Memory B cell (primary cell): ENCODE results near the gene LRFN4.

ENCODE experiments used
- ATAC-seq: fragments of 150-1000 bp; cut with Tn5 transposase; 2 replicates; pipeline ENCODE4 v1.10.0; 2021; ENCODE audit warnings: low read depth, mild to moderate bottlenecking, moderate library complexity
- DNase-seq, 2 donors: peaks; one replicate each; pipeline ENCODE4 v3.0.0; 2022; ENCODE audit warnings: low spot score in 2 of 2
- H3K27ac Mint-ChIP-seq: one replicate; pipeline ENCODE4 v1.8.0; 2022; ENCODE audit warnings: mild to moderate bottlenecking, moderate library complexity, mixed read lengths
- H3K27me3 Mint-ChIP-seq: one replicate; pipeline ENCODE4 v1.8.0; 2022; ENCODE audit warnings: mixed read lengths
- H3K36me3 Mint-ChIP-seq: one replicate; pipeline ENCODE4 v1.8.0; 2022; ENCODE audit warnings: mild to moderate bottlenecking, mixed read lengths
- H3K4me1 Mint-ChIP-seq: one replicate; pipeline ENCODE4 v1.8.0; 2022; ENCODE audit warnings: mixed read lengths
- H3K4me3 Mint-ChIP-seq: one replicate; pipeline ENCODE4 v1.8.0; 2022; ENCODE audit warnings: mild to moderate bottlenecking, moderate library complexity, mixed read lengths
- H3K9me3 Mint-ChIP-seq: one replicate; pipeline ENCODE4 v1.8.0; 2022; ENCODE audit warnings: mixed read lengths

The LRFN4 gene

DNA sequence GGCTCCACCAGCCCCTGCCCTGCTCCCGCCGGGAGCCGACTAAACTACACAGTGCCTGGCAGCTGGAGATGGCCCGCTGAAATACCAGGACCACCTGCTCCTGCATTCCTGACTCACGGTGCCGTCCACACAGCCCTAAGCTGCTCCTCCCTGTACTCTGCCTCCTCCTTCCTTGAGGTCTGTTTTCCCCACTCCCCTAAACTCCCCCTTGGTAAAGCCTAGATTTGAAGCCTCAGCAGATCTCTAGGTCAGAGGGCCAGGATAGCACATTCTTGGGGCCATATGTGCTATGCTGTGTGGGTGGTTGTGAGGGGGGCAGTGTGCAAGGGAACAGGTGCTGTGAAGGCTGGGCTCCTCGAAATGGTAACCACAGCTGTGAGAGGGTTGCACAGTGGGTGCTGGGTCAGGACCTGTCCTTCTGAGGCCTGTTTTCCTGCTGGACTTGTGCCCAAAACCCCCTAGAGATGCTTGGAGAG lies 9.7 kb downstream of the LRFN4 start:
- H3K4me3 Mint-ChIP-seq = no peak overlapping the region
- no peaks in the 10 kb centered on the region for H3K9me3 Mint-ChIP-seq
- H3K36me3 Mint-ChIP-seq = no peaks in the 10 kb centered on the region
- DNase-seq = no peak
- no peak overlapping the region for H3K27ac Mint-ChIP-seq
- peaks cover 14% of the 10 kb centered on the region for H3K4me1 Mint-ChIP-seq
- no peak for ATAC-seq
- H3K27me3 Mint-ChIP-seq = peaks cover 2% of the 10 kb centered on the region

DNA sequence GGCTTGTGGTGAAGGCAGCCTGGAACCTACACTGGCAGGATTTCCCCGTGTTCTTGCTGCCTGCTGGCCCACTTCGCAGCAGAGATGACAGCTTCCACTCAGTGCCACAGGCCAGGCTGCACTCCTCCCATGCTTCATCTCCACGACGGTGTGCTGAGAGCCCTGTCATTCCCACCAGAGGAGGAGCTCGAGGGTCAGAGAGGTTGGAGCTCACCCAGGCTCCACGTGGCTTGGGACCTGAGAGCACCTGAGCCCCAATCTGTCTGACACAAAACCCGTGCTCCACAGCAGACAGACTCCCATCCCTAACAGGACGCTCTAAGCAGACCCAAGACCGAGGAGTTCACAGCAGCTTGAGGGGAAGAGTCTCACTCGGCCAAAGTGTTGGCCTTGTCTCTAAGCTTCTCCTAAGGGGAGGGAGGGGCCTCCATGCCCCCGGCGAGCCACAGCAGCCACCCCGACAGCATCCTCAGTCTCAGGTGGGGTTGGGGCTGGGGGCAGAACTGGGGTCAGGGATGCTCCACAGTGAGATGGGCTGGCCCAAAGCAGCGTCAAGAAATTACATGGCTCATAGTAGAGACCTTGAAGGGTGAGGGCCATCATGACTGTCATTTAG lies 10.7 kb downstream of the LRFN4 start:
- peaks cover 2% of the 10 kb centered on the region for H3K27me3 Mint-ChIP-seq
- DNase-seq (no peak), ATAC-seq (no peak)
- no peak overlapping the region for H3K4me3 Mint-ChIP-seq
- no peaks in the 10 kb centered on the region for H3K9me3 Mint-ChIP-seq
- peaks cover 14% of the 10 kb centered on the region for H3K4me1 Mint-ChIP-seq
- no peak overlapping the region for H3K27ac Mint-ChIP-seq
- H3K36me3 Mint-ChIP-seq = no peaks in the 10 kb centered on the region

DNA sequence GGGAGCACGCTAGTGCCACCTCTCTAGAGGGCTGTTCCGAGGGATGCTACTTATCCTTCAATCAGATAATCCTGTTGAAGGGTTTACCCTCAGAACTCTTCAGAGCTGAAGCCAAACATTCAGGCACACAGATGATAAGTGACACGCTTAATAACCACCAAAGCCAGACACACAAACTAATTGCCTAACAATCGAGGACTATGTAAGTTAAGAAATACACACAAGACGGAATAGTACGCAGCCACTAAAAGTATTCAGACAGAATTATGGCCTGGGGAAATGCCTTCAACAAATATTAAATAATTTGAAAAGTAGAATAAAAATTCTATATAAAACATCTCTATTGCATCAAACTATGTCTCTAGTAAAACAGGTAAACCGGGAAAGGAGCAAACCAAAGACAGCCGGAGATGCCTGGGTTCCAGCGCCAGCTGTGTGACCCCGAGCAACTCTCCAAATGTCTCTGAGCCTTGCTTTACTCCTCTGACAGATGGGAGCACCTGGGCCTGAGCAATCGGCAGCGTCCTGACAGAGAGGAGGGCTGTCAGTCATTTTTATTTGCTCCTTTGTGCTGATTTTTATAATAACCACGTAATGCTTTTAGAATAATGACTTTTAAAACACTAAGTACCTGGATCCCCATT lies 11.3 kb downstream of the LRFN4 start:
- H3K27ac Mint-ChIP-seq = no peak overlapping the region
- DNase-seq = no peak
- H3K4me3 Mint-ChIP-seq = peak overlapping the region; percentile 51
- H3K9me3 Mint-ChIP-seq = no peaks in the 10 kb centered on the region
- ATAC-seq = no peak
- H3K27me3 Mint-ChIP-seq = peaks cover 2% of the 10 kb centered on the region
- peaks cover 14% of the 10 kb centered on the region for H3K4me1 Mint-ChIP-seq
- H3K36me3 Mint-ChIP-seq = no peaks in the 10 kb centered on the region

DNA sequence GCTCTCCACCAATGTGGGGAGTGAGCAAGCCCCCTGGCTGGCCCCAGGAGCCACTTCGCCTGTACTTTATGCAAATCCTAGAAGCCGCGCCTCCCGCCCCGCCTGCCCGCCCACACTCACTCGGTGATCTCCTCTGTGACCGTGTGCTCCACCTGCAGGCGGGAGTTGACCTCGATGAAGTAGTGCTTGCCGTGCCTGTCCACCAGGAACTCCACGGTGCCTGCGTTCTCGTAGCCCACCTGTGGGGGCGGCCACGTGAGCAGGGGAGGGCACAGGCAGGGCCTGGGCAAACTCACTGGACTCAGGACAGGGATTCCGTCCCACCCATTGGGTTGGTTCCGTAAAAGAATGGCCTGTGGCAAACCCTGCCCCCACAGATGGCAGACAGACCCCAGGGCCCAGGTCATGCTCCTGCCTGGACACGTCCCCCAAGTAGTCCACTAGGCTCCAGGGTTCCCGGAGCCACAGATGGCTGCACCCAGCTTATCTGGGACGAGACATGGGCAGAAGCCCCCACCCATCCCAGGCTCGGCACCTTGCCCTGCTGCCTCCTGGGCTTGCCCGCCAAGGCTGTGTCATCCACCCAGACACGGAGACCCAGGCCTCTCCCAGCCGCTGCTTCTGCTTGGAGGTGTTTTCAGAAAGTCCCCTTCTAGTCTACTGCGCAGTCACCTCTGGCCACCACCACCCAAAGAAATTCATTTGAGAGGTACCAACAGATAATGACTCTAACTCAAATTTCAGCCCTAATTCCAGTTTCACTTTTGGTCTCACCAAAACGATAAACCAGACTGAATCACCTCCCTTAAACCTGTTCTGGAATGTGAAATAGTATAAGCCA lies 12.1 kb downstream of the LRFN4 start:
- no peaks in the 10 kb centered on the region for H3K36me3 Mint-ChIP-seq
- H3K9me3 Mint-ChIP-seq = no peaks in the 10 kb centered on the region
- peaks cover 4% of the 10 kb centered on the region for H3K27me3 Mint-ChIP-seq
- DNase-seq = peak; percentile 68 to 78
- ATAC-seq = peak; percentile 98
- H3K4me1 Mint-ChIP-seq = peaks cover 14% of the 10 kb centered on the region
- peak overlapping the region; percentile 51 for H3K4me3 Mint-ChIP-seq
- no peak overlapping the region for H3K27ac Mint-ChIP-seq

DNA sequence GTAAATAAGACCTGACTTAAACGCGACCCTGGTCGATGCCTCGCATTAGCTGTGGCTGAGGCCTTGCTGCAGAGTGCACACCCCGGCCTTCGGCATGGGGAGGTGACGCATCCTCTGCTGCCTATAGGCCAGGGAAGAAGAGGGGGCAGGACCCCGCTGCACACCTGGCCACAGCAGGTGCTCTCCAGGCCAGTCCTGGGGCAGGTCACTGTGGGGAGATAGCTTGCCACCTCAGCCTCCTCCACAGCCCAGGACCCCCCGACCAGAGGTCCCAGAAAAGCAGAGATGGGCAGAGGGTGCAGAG lies 12.7 kb downstream of the LRFN4 start:
- Mint-ChIP-seq H3K36me3 (no peaks in the 10 kb centered on the region), H3K27me3 (peaks cover 6% of the 10 kb centered on the region), H3K9me3 (no peaks in the 10 kb centered on the region), H3K27ac (no peak overlapping the region), H3K4me1 (peaks cover 10% of the 10 kb centered on the region), H3K4me3 (no peak overlapping the region)
- DNase-seq (no peak), ATAC-seq (no peak)

DNA sequence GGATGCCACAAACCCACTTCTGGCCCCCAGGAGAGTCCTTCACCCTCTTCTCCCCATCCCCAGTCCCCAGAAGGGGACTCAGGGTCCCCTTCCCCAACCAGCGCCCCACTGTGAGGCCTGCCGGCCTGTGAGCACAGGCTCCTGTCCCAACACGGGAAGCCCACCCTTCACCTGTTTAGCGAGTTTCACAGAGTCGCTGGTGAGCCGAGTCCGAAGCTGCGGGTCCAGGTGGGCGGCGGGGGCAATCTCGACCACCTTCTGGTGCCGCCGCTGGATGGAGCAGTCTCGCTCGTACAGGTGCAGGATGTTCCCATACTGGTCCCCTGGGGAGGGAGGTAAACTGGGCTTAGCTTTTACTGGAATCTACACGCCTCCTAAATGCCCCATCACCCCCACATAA lies 13.3 kb downstream of the LRFN4 start:
- Mint-ChIP-seq H3K36me3 (no peaks in the 10 kb centered on the region), H3K27ac (no peak overlapping the region)

DNA sequence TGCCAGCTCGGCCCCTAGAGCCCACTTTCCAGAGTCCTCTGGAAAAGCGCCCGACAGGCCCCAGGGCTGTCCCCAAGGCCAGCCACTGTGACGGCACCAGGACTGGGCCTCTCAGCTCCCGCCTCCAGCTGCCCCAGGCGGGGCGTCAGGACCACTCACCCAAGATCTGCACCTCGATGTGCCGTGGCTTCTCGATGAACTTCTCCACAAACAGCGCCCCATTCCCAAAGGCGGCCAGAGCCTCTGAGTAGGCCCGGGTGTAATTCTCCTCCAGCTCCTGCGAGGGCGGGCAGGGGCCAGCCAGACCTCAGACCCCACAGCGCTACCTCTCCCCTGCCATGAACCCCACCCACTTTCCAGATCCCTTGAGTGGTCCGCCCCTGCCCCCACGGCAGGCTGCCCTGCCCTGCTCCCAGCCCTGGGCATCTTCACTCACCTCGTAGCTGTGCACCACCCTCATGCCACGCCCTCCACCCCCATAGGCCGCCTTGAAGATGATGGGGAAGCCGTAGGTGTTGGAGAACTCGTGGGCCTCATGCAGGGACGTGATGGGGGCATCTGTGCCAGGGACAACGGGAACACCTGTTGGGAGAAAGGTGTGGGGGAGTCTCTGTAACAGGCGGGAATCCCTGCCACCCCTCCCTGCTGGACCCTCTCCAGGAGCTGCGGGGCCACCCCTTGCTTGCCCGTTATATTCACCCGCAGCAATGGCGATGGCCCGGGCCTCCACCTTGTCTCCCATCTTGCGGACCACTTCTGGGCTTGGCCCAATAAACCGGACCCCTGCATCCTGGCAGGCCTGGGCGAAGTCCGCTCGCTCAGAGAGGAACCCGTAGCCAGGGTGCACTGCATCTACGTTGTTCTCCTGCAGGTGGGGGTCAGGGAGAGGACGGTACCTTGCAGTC lies 14.0 kb downstream of the LRFN4 start:
- H3K27me3 Mint-ChIP-seq = peaks cover 16% of the 10 kb centered on the region
- ATAC-seq = no peak
- H3K4me1 Mint-ChIP-seq = peaks cover 4% of the 10 kb centered on the region
- H3K27ac Mint-ChIP-seq = no peak overlapping the region
- H3K4me3 Mint-ChIP-seq = no peak overlapping the region
- H3K36me3 Mint-ChIP-seq = no peaks in the 10 kb centered on the region
- no peak for DNase-seq
- no peaks in the 10 kb centered on the region for H3K9me3 Mint-ChIP-seq

More for the DNA sequence above, 13.3 kb downstream of the LRFN4 start:
- DNase-seq (no peak), ATAC-seq (no peak)
- Mint-ChIP-seq H3K4me3 (no peak overlapping the region), H3K9me3 (no peaks in the 10 kb centered on the region), H3K27me3 (peaks cover 12% of the 10 kb centered on the region), H3K4me1 (peaks cover 6% of the 10 kb centered on the region)

DNA sequence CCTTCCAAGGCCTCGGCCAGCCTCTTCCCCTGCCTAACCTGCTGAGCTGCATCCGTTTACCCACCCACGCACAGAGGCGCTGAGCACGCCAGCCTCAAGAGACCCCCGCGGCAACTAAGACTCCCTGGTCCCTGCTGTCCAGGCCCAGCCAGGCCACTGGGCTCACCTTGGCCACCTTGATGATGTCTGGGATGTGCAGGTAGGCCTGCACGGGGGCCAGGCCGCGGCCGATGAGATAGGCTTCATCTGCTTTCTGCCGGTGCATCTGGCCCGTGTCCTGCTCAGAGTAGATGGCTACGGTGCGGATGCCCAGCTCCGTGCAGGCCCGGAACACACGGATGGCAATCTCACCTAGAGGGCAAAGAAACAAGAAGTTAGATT lies 14.6 kb downstream of the LRFN4 start:
- Mint-ChIP-seq H3K4me3 (no peak overlapping the region), H3K27me3 (peaks cover 18% of the 10 kb centered on the region), H3K27ac (no peak overlapping the region), H3K9me3 (no peaks in the 10 kb centered on the region), H3K36me3 (no peaks in the 10 kb centered on the region), H3K4me1 (peaks cover 4% of the 10 kb centered on the region)
- no peak for ATAC-seq
- DNase-seq = no peak

DNA sequence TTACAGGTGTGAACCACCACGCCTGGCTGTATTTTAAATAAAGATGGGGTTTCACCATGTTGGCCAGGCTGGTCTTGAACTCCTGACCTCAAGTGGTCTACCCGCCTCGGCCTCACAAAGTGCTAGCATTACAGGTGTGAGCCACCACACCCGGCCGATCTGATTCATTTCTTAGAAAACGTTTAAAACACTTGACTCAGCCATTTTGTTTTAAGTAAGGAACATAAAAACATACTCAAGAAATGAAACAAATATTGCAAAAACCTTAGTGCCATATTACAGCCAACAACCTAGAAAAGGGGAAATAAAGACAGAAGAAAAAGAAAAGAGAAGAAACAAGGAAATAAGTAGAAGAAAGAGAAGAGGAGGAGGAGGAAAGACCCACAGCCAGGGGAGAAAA lies 17.4 kb downstream of the LRFN4 start:
- Mint-ChIP-seq H3K9me3 (no peaks in the 10 kb centered on the region), H3K4me3 (no peak overlapping the region), H3K4me1 (no peaks in the 10 kb centered on the region), H3K36me3 (no peaks in the 10 kb centered on the region), H3K27me3 (peaks cover 18% of the 10 kb centered on the region), H3K27ac (no peak overlapping the region)
- no peak for DNase-seq
- no peak for ATAC-seq

DNA sequence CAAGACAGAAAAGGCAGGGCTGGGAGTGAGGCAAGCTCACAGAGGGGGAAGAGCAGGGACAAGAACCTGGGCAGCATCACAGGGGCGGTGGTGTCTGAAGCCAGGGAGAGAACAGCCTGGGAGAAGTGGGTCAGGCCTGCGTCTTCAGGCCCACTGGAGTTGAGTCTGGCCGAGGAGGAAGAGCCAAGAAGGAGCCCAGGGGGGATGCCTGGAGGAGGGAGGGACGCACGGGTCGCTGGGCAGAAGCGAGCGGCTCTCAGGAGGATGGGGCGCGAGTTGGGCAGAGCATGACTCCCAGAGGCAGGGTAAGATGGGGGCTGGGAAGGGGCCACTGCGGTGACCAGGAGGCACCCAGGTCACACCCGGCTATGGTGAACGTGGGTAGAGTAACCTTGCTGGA lies 18.5 kb downstream of the LRFN4 start:
- H3K4me1 Mint-ChIP-seq = no peaks in the 10 kb centered on the region
- H3K27me3 Mint-ChIP-seq = peaks cover 20% of the 10 kb centered on the region
- ATAC-seq (no peak), DNase-seq (no peak)
- no peaks in the 10 kb centered on the region for H3K36me3 Mint-ChIP-seq
- H3K27ac Mint-ChIP-seq = no peak overlapping the region
- no peaks in the 10 kb centered on the region for H3K9me3 Mint-ChIP-seq
- H3K4me3 Mint-ChIP-seq = no peak overlapping the region

DNA sequence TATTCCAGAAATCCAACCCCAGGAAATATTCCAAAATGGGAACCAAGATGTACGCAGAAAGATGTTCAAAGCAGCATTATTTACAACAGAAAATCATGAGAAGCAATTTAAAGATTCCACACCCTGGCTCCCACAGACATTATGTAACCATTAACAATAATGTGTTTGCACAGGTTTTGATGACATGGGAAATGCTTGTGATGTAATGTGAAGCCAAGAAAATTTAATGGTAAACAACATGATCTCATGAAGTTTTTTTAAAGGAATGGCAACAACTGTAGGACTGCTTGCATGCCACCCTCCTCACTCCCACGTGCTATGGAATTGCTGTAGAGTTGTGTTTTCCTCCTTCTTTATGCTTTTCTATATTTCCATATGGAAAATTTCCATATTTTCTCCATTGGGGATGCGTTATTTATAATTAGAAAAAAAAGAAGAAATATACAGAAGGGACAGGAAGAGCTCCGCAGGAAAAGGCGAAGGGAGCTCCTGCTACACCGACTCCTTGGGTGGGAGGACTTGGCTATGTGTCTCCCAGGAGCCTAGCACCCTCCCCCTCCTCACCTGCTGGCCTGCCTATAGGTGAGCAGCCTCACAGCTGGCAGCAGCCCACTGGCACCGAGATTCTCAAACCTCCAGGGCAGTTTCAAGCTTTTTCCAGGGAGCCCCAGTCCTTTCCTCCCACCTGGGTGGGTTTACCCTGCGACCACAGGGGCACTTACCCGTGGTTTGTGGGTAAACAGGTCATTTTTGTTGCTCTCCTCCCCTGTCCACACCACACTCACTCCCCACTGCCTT lies 20.9 kb downstream of the LRFN4 start:
- H3K9me3 Mint-ChIP-seq = no peaks in the 10 kb centered on the region
- ATAC-seq = no peak
- no peaks in the 10 kb centered on the region for H3K36me3 Mint-ChIP-seq
- DNase-seq = no peak
- H3K27me3 Mint-ChIP-seq = peaks cover 22% of the 10 kb centered on the region
- H3K27ac Mint-ChIP-seq = no peak overlapping the region
- H3K4me3 Mint-ChIP-seq = no peak overlapping the region
- H3K4me1 Mint-ChIP-seq = no peaks in the 10 kb centered on the region

DNA sequence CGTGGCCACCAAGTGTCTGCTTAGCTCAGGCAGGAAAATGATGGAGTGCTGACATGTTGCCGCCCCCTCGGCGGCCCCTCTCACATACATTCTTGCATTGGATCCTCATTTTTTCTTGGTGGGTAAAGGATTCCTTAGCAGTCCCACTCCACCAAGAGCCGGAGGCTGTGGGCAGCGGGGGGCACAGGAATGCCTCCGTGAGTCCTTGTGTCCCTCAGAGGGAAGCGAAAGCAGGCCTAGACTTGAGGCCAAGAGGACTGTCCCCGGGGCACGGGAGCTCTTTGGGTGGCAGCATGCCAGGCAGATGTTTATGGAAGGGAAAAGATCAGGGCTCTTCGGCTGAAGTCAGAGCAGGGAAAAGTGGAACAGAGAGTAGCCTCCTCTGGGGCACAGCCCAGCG lies 21.6 kb downstream of the LRFN4 start:
- Mint-ChIP-seq H3K9me3 (no peaks in the 10 kb centered on the region), H3K36me3 (no peaks in the 10 kb centered on the region), H3K27ac (no peak overlapping the region), H3K27me3 (peaks cover 23% of the 10 kb centered on the region), H3K4me3 (no peak overlapping the region), H3K4me1 (peaks cover 2% of the 10 kb centered on the region)
- no peak for ATAC-seq
- DNase-seq = no peak

DNA sequence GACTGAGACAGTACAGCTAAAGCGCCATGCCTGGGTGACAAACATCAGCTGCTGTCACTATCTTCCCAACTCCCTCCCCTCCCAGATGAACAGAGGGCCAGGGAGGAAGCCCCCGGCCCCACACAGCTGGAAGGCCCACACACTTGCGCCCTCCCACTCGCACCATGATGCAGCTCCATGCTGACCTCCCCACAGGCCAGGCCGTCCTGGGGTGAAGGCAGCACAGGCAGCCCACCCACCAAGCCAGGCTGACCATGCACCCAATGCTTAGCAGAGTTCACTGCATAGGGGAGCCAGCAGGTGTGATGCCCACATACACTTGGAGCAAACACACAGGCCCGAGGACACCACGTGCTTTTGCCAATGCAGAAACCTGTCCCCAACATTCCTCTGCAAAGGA lies 22.1 kb downstream of the LRFN4 start:
- peaks cover 2% of the 10 kb centered on the region for H3K4me1 Mint-ChIP-seq
- no peak for ATAC-seq
- H3K27ac Mint-ChIP-seq = no peak overlapping the region
- peaks cover 21% of the 10 kb centered on the region for H3K27me3 Mint-ChIP-seq
- H3K9me3 Mint-ChIP-seq = no peaks in the 10 kb centered on the region
- H3K4me3 Mint-ChIP-seq = no peak overlapping the region
- no peaks in the 10 kb centered on the region for H3K36me3 Mint-ChIP-seq
- DNase-seq = no peak
